A549 (cell line): Measurements from ENCODE around the gene HIPK1. TPM values are rescaled to one million over a fixed set of nuclear protein-coding genes. Genes with fewer than 3 reads are reported as not detected.

Source experiments
- ATAC-seq, 2 experiments: fragments of 200-7000 bp in 1 of 2; fragments of >200 bp in 1 of 2; cut with Nextera tagmentation in 1 of 2; cut with Tn5 transposase in 1 of 2; 3 replicates each; pipeline versions ENCODE4 v1.8.0 to v1.9.1; 2018 to 2020; ENCODE audit warnings: mild to moderate bottlenecking in 1 of 2, moderate library complexity in 1 of 2
- CTCF ChIA-PET: fragments of 300-600 bp; sonication (Branson Sonifier 250); formaldehyde crosslinking; extraction: SDS; loops from one replicate; lab custom pipeline; 2021; ENCODE audit warnings: antibody characterized with exemption, inconsistent platforms; lab: Yijun Ruan, JAX
- POLR2A ChIA-PET: fragments of 350-600 bp; formaldehyde crosslinking; extraction: SDS; loops from one replicate; lab custom pipeline; 2021; ENCODE audit warnings: antibody characterized with exemption, inconsistent platforms; lab: Yijun Ruan, JAX
- DNase-seq, 2 experiments: peaks; one replicate each; pipeline versions ENCODE4 v3.0.0 to v3.0.0-alpha.2; 2011 to 2016; ENCODE audit warnings: low read depth in 1 of 2, low spot score in 1 of 2
- FAIRE-seq: peaks from 2 replicates; lab custom pipeline; 2011; peaks lifted over from hg19 to GRCh38; lab: Jason Lieb, UNC
- H3K27ac ChIP-seq, 2 experiments: fragments of >200 bp; sonication (Bioruptor Twin); formaldehyde crosslinking; 3 replicates each; pipeline ENCODE4 v1.5.1; 2016 to 2017
- H3K4me1 ChIP-seq: fragments of >200 bp; sonication (Bioruptor Twin); formaldehyde crosslinking; 3 replicates; pipeline ENCODE4 v1.6.1; 2016
- H3K4me2 ChIP-seq: fragments of >200 bp; sonication (Bioruptor Twin); formaldehyde crosslinking; 3 replicates; pipeline ENCODE4 v1.6.1; 2016
- H3K4me3 ChIP-seq: fragments of >200 bp; sonication (Bioruptor Twin); formaldehyde crosslinking; 3 replicates; pipeline ENCODE4 v1.5.1; 2016
- H3K9me3 ChIP-seq: fragments of >200 bp; sonication (Bioruptor Twin); formaldehyde crosslinking; 3 replicates; pipeline ENCODE4 v1.6.1; 2016
- CBX2 ChIP-seq: fragments of 200-600 bp; sonication (generic); IDR thresholded peaks from 2 replicates; pipeline ENCODE4 v1.6.1; 2016; ENCODE audit warnings: low read depth, mild to moderate bottlenecking, borderline replicate concordance
- CBX8 ChIP-seq: fragments of 200-600 bp; sonication (generic); IDR thresholded peaks from 2 replicates; pipeline ENCODE4 v1.6.1; 2016
- CHD2 ChIP-seq: fragments of 150-350 bp; IDR thresholded peaks from 2 replicates; pipeline ENCODE4 v1.6.1; 2014; ENCODE audit warnings: low read length; ENCODE audit not compliant: partially characterized antibody
- ELK1 ChIP-seq: fragments of 150-350 bp; IDR thresholded peaks from 2 replicates; pipeline ENCODE4 v1.6.1; 2014; ENCODE audit warnings: low read depth, mild to moderate bottlenecking, low read length
- FOSL2 ChIP-seq, 2 experiments: fragments of 450-650 bp in 1 of 2; fragments of >200 bp in 1 of 2; sonication (Bioruptor Twin) in 1 of 2; formaldehyde crosslinking; IDR thresholded peaks; 2 replicates each; pipeline versions ENCODE4 v1.5.0 to v1.6.1; 2016 to 2020; ENCODE audit warnings: mild to moderate bottlenecking in 1 of 2, moderate library complexity in 1 of 2
- FOXS1 ChIP-seq: fragments of 250-450 bp; sonication (Bioruptor Pico); IDR thresholded peaks from 2 replicates; pipeline ENCODE4 v1.5.0; 2020; ENCODE audit warnings: mild to moderate bottlenecking, moderate library complexity
- GATA3 ChIP-seq: IDR thresholded peaks from 2 replicates; pipeline ENCODE4 v1.6.1; 2012; ENCODE audit warnings: borderline replicate concordance
- HEYL ChIP-seq: fragments of 250-450 bp; sonication (Bioruptor Pico); IDR thresholded peaks from 2 replicates; pipeline ENCODE4 v1.8.0; 2021; ENCODE audit warnings: mild to moderate bottlenecking, moderate library complexity
- MAFK ChIP-seq: fragments of 450-650 bp; IDR thresholded peaks from 2 replicates; pipeline ENCODE4 v1.6.1; 2014; ENCODE audit not compliant: partially characterized antibody
- MAZ ChIP-seq: fragments of 150-350 bp; IDR thresholded peaks from 2 replicates; pipeline ENCODE4 v1.6.1; 2014; ENCODE audit warnings: antibody characterized with exemption, low read depth, low read length, borderline replicate concordance
- NFE2L2 ChIP-seq: fragments of 150-350 bp; conservative IDR thresholded peaks from 2 replicates; pipeline ENCODE4 v1.6.1; 2014; ENCODE audit warnings: low read length
- PHF8 ChIP-seq: fragments of 200-600 bp; sonication (generic); IDR thresholded peaks from 2 replicates; pipeline ENCODE4 v1.6.1; 2016; ENCODE audit warnings: low read depth, mild to moderate bottlenecking, antibody characterized with exemption, moderate library complexity, borderline replicate concordance
- RNF2 ChIP-seq: fragments of 200-600 bp; sonication (generic); IDR thresholded peaks from 2 replicates; pipeline ENCODE4 v1.6.1; 2016; ENCODE audit warnings: low read depth, mild to moderate bottlenecking, antibody characterized with exemption, moderate library complexity, borderline replicate concordance
- SMC3 ChIP-seq: fragments of >200 bp; sonication (Bioruptor Twin); formaldehyde crosslinking; IDR thresholded peaks from 3 replicates; pipeline ENCODE4 v1.6.1; 2018; ENCODE audit warnings: inconsistent platforms
- ZNF302 ChIP-seq: fragments of 250-450 bp; sonication (Bioruptor Pico); IDR thresholded peaks from 2 replicates; pipeline ENCODE4 v1.9.0; 2021; ENCODE audit warnings: inconsistent platforms, mild to moderate bottlenecking, moderate library complexity
- ZSCAN20 ChIP-seq: fragments of 250-450 bp; sonication (Bioruptor Pico); IDR thresholded peaks from 2 replicates; pipeline ENCODE4 v1.8.0; 2022; ENCODE audit warnings: mild to moderate bottlenecking, moderate library complexity
- WGBS: methylation state at CpG from one replicate; pipeline ENCODE4 v1.1.6; 2017; ENCODE audit errors: missing lambda C conversion rate; 5-methylcytosine and 5-hydroxymethylcytosine counted together
- polyA plus RNA-seq, 4 experiments: library from polyadenylated mRNA; depleted of rRNA in 3 of 4; stranded (reverse); fragments of >200 nt; fragmentation: RNase III in 1 of 4; extraction: RNeasy Plus Mini Kit Qiagen cat#74134 plus additional on column Dnase treatment in 1 of 4; gene quantifications; 2 replicates in 3 of 4; 3 replicates in 1 of 4; pipeline ENCODE4 v1.2.3, GENCODE V29; 2011 to 2017
- TF ChIP-seq, protein P1 (sequence below): fragments of 450-650 bp; IDR thresholded peaks from 2 replicates; pipeline ENCODE4 v1.6.1; 2014; ENCODE audit warnings: antibody characterized with exemption
- TF ChIP-seq, protein P2 (sequence below): IDR thresholded peaks from 2 replicates; pipeline ENCODE4 v1.6.1; 2012

The HIPK1 gene
- polyA plus RNA-seq, 2 of the 4 experiments (the other 2 are of a cell fraction) = 11.3 to 27.4 TPM

DNA sequence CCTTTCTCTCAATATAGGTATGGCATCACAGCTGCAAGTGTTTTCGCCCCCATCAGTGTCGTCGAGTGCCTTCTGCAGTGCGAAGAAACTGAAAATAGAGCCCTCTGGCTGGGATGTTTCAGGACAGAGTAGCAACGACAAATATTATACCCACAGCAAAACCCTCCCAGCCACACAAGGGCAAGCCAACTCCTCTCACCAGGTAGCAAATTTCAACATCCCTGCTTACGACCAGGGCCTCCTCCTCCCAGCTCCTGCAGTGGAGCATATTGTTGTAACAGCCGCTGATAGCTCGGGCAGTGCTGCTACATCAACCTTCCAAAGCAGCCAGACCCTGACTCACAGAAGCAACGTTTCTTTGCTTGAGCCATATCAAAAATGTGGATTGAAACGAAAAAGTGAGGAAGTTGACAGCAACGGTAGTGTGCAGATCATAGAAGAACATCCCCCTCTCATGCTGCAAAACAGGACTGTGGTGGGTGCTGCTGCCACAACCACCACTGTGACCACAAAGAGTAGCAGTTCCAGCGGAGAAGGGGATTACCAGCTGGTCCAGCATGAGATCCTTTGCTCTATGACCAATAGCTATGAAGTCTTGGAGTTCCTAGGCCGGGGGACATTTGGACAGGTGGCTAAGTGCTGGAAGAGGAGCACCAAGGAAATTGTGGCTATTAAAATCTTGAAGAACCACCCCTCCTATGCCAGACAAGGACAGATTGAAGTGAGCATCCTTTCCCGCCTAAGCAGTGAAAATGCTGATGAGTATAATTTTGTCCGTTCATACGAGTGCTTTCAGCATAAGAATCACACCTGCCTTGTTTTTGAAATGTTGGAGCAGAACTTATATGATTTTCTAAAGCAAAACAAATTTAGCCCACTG lies 11.5 kb downstream of the HIPK1 start:
- whole genome bisulfite sequencing = 87% methylated on average over 16 of the region's 16 CpGs
- Histone ChIP-seq H3K4me2 (no peak overlapping the region), H3K9me3 (0 out of 3 replicates have a peak, but pooled peaks cover 3% of the 10 kb centered on the region), H3K27ac (no peak overlapping the region)
- ATAC-seq = no peak
- no peak for TF ChIP-seq CHD2
- TF ChIP-seq MAFK = peak; percentile 48
- TF ChIP-seq, all 56 proteins: peak for 1
- FAIRE-seq (no peak), DNase-seq (no peak)
- no peaks in the 10 kb centered on the region for H3K4me1 ChIP-seq
- POLR2A ChIA-PET = no interaction called here
- H3K4me3 ChIP-seq = no peak overlapping the region
- CTCF ChIA-PET = interaction anchor here (1.9 kb wide), 1 partner anchor 9 kb away, joined by 5 read pairs; no protein-coding TSS in a partner anchor

GRCh38 chr1:113941245-113941559 lies 12.1 kb downstream of the HIPK1 start:
- ATAC-seq (no peak), DNase-seq (no peak)
- POLR2A ChIA-PET = no interaction called here
- 90% methylated on average over 7 of the region's 7 CpGs for WGBS
- no peak overlapping the region for H3K27ac ChIP-seq
- CTCF ChIA-PET = interaction anchor here (1.9 kb wide), 1 partner anchor 10 kb away, joined by 5 read pairs; no protein-coding TSS in a partner anchor
- 0 out of 3 replicates have a peak, but pooled peaks cover 3% of the 10 kb centered on the region for H3K9me3 ChIP-seq
- no peak overlapping the region for H3K4me2 ChIP-seq
- no peak overlapping the region for H3K4me3 ChIP-seq
- H3K4me1 ChIP-seq = no peaks in the 10 kb centered on the region
- TF ChIP-seq FOXS1 (CRISPR knock-in tag) = no peak
- TF ChIP-seq, protein P1, sequence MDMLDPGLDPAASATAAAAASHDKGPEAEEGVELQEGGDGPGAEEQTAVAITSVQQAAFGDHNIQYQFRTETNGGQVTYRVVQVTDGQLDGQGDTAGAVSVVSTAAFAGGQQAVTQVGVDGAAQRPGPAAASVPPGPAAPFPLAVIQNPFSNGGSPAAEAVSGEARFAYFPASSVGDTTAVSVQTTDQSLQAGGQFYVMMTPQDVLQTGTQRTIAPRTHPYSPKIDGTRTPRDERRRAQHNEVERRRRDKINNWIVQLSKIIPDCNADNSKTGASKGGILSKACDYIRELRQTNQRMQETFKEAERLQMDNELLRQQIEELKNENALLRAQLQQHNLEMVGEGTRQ = no peak
- no peak for TF ChIP-seq ZSCAN20 (CRISPR knock-in tag)
- TF ChIP-seq, all 56 proteins: peak for 0
- no peak for FAIRE-seq

GRCh38 chr1:113942527-113942926 lies 13.4 kb downstream of the HIPK1 start:
- TF ChIP-seq ZNF302 = no peak
- TF ChIP-seq ELK1 = no peak
- no peak for TF ChIP-seq MAZ
- TF ChIP-seq HEYL (CRISPR knock-in tag) = no peak
- no peak for TF ChIP-seq CBX2
- no peak for TF ChIP-seq FOXS1 (CRISPR knock-in tag)
- no peak for TF ChIP-seq CBX8
- no peak for TF ChIP-seq NFE2L2
- TF ChIP-seq, protein P2, sequence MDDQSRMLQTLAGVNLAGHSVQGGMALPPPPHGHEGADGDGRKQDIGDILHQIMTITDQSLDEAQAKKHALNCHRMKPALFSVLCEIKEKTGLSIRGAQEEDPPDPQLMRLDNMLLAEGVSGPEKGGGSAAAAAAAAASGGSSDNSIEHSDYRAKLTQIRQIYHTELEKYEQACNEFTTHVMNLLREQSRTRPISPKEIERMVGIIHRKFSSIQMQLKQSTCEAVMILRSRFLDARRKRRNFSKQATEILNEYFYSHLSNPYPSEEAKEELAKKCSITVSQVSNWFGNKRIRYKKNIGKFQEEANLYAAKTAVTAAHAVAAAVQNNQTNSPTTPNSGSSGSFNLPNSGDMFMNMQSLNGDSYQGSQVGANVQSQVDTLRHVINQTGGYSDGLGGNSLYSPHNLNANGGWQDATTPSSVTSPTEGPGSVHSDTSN = no peak
- TF ChIP-seq SMC3 = no peak
- no peak for TF ChIP-seq FOSL2 (IDR thresholded peaks at IDR 0.05)
- TF ChIP-seq FOSL2 (CRISPR knock-in tag; IDR thresholded peaks at IDR 0.05) = no peak
- no peak for TF ChIP-seq PHF8
- TF ChIP-seq RNF2 = no peak
- no peak for TF ChIP-seq GATA3
- no peak for TF ChIP-seq CHD2
- TF ChIP-seq, all 56 proteins: peak for 0
- FAIRE-seq (no peak), DNase-seq (no peak), ATAC-seq (no peak)
- Histone ChIP-seq H3K9me3 (0 out of 3 replicates have a peak, but pooled peaks cover 3% of the 10 kb centered on the region), H3K4me2 (no peak overlapping the region), H3K4me3 (no peak overlapping the region), H3K4me1 (no peaks in the 10 kb centered on the region), H3K27ac (no peak overlapping the region)
- POLR2A ChIA-PET = no interaction called here
- CTCF ChIA-PET = no interaction called here
